Measurements from ENCODE around the gene DBH.
A peak's percentile ranks its signal among the peaks of the same experiment; 100 is the strongest.

DBH gene

DNA sequence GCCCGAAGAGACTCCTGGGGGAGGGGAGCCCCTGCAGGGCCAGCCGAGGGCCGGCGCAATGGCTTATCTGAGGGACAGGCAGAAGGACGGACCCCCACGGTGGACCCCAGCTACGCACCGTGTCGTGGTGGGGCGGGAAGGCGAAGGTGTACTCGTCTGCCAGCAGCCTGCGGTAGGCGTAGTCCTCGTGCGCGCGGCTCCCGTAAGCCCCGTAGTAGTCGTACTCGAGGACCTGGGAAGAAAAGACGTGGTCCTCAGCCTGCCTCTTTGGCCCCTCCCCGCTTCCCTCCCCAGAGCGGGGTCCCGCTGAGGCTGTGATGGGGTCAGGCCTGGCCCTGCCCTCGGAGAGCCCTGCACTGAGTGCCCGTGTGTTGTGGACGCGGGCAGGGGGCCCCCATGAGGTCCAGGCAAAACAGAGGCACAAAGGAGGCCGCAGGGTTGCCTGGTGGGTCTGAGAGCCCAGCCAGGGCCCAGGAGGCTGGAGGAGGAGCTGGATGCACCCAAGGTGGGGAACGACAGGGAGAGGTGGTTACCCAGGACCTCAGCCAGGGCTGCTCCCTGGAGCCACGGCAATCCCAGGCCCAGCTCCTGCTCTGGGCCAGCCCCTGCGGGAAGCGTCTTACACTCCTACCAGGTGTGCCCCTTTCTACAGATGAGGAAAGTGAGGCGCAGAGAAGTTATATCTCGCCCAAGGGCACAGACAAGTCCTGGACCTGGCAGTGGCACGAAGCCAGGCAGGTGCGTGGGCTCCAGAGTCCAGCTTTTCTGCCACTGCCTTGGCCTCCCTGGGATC is 66.8 kb downstream of the DBH start:
- H3K27me3 ChIP-seq (ENCODE audit: control insufficient read depth in 3 of 3, insufficient read depth in 3 of 3, low read depth in 1 of 3, low read length in 3 of 3) = no peaks in the 10 kb centered on the region
- peak overlapping the region; percentile 40 for H2BK15ac ChIP-seq (ENCODE audit: low read length)
- H3K36me3 ChIP-seq (replicated peaks in 1 of 2; ENCODE audit: control insufficient read depth in 2 of 2, insufficient read depth in 2 of 2, low read length in 2 of 2) = no peaks in the 10 kb centered on the region
- peak overlapping the region; percentile 100 for H4K8ac ChIP-seq (ENCODE audit: low read depth, low read length)
- peaks cover 2% of the 10 kb centered on the region for H3K79me1 ChIP-seq (ENCODE audit: low read depth, low read length)
- peak overlapping the region; percentile 84 for H2BK120ac ChIP-seq (ENCODE audit: low read depth, low read length)
- H3K4me2 ChIP-seq (ENCODE audit: insufficient read depth, low read length, poor library complexity, severe bottlenecking) = peak overlapping the region; percentile 14
- H3K23ac ChIP-seq (ENCODE audit: low read depth, low read length, poor library complexity) = peak overlapping the region; percentile 82
- H3K4ac ChIP-seq (ENCODE audit: low read length) = peak overlapping the region; percentile 86
- peak overlapping the region; percentile 79 for H2BK12ac ChIP-seq (ENCODE audit: low read length)
- H3K18ac ChIP-seq (ENCODE audit: low read length) = peak overlapping the region; percentile 93
- no peak overlapping the region for H3K27ac ChIP-seq (replicated peaks; ENCODE audit: low read length)
- H3K4me3 ChIP-seq (ENCODE audit: low read length in 2 of 2) = no peak overlapping the region
- peaks cover 5 to 14% of the 10 kb centered on the region in 2 donors for H3K4me1 ChIP-seq (ENCODE audit: control insufficient read depth in 2 of 2, insufficient read depth in 1 of 2, low read depth in 1 of 2, low read length in 2 of 2)
- no peaks in the 10 kb centered on the region for H3K9me3 ChIP-seq (replicated peaks in 1 of 2; ENCODE audit: control insufficient read depth in 2 of 2, insufficient read depth in 1 of 2, low read depth in 1 of 2, low read length in 2 of 2)
- peak overlapping the region; percentile 50 for H3K9ac ChIP-seq (ENCODE audit: low read depth, low read length, poor library complexity)
- no peak overlapping the region for H4K91ac ChIP-seq (ENCODE audit: low read depth, low read length, poor library complexity)
- peak overlapping the region; percentile 79 for H2BK5ac ChIP-seq (ENCODE audit: low read length)
- no CpG with 5 or more reads among the region's 39 CpGs for WGBS, 2 donors (ENCODE audit: extremely low coverage in 2 of 2, insufficient read length in 2 of 2, insufficient replicate concordance in 1 of 2)
- no peak for DNase-seq (ENCODE audit: low spot score)
- H2AK5ac ChIP-seq (ENCODE audit: low read depth, low read length) = peak overlapping the region; percentile 88
- peak overlapping the region; percentile 75 for H3K14ac ChIP-seq (ENCODE audit: low read length)
- peak overlapping the region; percentile 45 for H2AFZ ChIP-seq (ENCODE audit: low read length)

DNA sequence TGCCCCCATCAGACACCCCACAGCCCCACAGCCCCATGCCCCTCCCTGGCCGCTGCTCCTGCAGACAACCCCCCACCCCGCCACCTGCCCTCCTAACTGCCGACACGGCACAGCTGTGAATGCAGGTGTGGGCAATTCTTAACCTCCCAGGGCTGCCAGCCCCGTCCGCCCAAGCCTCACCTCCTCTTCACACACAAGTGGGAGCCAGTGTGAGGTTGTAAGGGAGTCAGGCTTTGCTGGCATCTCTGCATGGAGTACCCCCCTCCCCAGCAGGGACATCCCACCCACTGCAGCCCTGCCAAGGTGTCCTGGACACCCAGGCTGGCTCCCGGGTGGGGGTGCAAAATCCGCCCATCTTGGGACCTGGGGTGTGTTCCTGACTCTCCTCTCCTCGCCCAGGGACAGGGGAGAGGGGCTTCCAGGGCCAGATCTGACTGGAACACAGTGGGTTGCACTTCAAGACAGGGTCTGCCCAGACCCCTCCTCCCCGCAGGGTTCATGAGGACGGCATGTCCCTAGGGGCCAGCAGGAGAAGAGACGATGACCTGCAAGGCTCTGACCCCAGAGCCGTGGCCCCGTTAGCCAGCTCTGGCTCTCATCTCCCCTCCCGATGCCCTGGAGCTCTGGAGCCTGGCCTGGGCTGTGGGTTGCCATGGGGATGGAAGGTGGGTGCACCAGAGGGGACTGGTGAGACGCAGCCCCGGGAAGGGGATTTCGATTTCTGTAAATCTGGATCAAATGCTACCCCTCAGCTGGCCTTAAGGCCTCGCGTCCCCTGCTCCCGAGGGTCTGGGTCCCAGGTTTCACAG is 67.6 kb downstream of the DBH start:
- Histone ChIP-seq H3K18ac (ENCODE audit: low read length) (peak overlapping the region; percentile 67), H2BK12ac (ENCODE audit: low read length) (peak overlapping the region; percentile 44), H3K36me3 (replicated peaks in 1 of 2; ENCODE audit: control insufficient read depth in 2 of 2, insufficient read depth in 2 of 2, low read length in 2 of 2) (no peaks in the 10 kb centered on the region), H3K4ac (ENCODE audit: low read length) (no peak overlapping the region), H3K27me3 (ENCODE audit: control insufficient read depth in 3 of 3, insufficient read depth in 3 of 3, low read depth in 1 of 3, low read length in 3 of 3) (no peaks in the 10 kb centered on the region), H3K79me1 (ENCODE audit: low read depth, low read length) (peaks cover 2% of the 10 kb centered on the region), H3K4me2 (ENCODE audit: insufficient read depth, low read length, poor library complexity, severe bottlenecking) (no peak overlapping the region), H2BK5ac (ENCODE audit: low read length) (peak overlapping the region; percentile 46), H3K4me1 (ENCODE audit: control insufficient read depth in 2 of 2, insufficient read depth in 1 of 2, low read depth in 1 of 2, low read length in 2 of 2) (peaks cover 5 to 14% of the 10 kb centered on the region in 2 donors), H2BK120ac (ENCODE audit: low read depth, low read length) (no peak overlapping the region), H3K27ac (replicated peaks; ENCODE audit: low read length) (no peak overlapping the region), H2AK5ac (ENCODE audit: low read depth, low read length) (peak overlapping the region; percentile 83), H4K8ac (ENCODE audit: low read depth, low read length) (no peak overlapping the region), H3K14ac (ENCODE audit: low read length) (no peak overlapping the region), H3K4me3 (ENCODE audit: low read length in 2 of 2) (no peak overlapping the region), H3K23ac (ENCODE audit: low read depth, low read length, poor library complexity) (no peak overlapping the region), H3K9me3 (replicated peaks in 1 of 2; ENCODE audit: control insufficient read depth in 2 of 2, insufficient read depth in 1 of 2, low read depth in 1 of 2, low read length in 2 of 2) (no peaks in the 10 kb centered on the region), H2AFZ (ENCODE audit: low read length) (no peak overlapping the region), H3K9ac (ENCODE audit: low read depth, low read length, poor library complexity) (no peak overlapping the region), H4K91ac (ENCODE audit: low read depth, low read length, poor library complexity) (no peak overlapping the region), H2BK15ac (ENCODE audit: low read length) (peak overlapping the region; percentile 40)
- no peak for DNase-seq (ENCODE audit: low spot score)
- WGBS, 2 donors (ENCODE audit: extremely low coverage in 2 of 2, insufficient read length in 2 of 2, insufficient replicate concordance in 1 of 2) = no CpG with 5 or more reads among the region's 21 CpGs

DNA sequence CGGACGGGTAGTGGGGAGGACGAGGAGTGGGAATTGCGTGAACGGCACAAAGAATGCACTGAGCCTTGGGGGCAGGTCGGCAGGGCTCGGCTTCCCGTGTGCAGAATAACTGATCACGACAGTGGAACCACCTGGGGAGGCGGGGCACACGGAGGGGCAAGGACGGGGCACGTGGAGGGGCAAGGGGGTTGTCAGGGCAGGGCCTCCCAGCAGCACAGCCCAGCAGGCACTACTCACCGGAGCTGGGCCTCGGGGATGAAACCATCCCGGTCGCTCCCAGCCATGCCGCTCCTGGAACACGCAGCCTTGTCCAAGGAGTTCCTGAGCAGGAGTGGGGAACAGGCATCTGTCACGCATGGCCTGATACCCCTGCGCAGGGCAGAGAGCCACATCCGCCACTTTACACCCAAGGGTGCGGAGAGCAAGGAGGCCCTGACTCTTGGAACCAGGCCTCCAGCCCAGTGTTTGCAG is 68.6 kb downstream of the DBH start:
- H3K4ac ChIP-seq (ENCODE audit: low read length) = no peak overlapping the region
- peaks cover 8 to 14% of the 10 kb centered on the region in 2 donors for H3K4me1 ChIP-seq (ENCODE audit: control insufficient read depth in 2 of 2, insufficient read depth in 1 of 2, low read depth in 1 of 2, low read length in 2 of 2)
- H2AFZ ChIP-seq (ENCODE audit: low read length) = no peak overlapping the region
- H2BK5ac ChIP-seq (ENCODE audit: low read length) = no peak overlapping the region
- H4K8ac ChIP-seq (ENCODE audit: low read depth, low read length) = no peak overlapping the region
- no peak for DNase-seq (ENCODE audit: low spot score)
- H2AK5ac ChIP-seq (ENCODE audit: low read depth, low read length) = peak overlapping the region; percentile 60
- H3K14ac ChIP-seq (ENCODE audit: low read length) = no peak overlapping the region
- no peak overlapping the region for H2BK12ac ChIP-seq (ENCODE audit: low read length)
- H3K4me3 ChIP-seq (ENCODE audit: low read length in 2 of 2) = no peak overlapping the region
- no peaks in the 10 kb centered on the region for H3K27me3 ChIP-seq (ENCODE audit: control insufficient read depth in 3 of 3, insufficient read depth in 3 of 3, low read depth in 1 of 3, low read length in 3 of 3)
- no peak overlapping the region for H2BK120ac ChIP-seq (ENCODE audit: low read depth, low read length)
- no peak overlapping the region for H2BK15ac ChIP-seq (ENCODE audit: low read length)
- peaks cover 2% of the 10 kb centered on the region for H3K79me1 ChIP-seq (ENCODE audit: low read depth, low read length)
- no peak overlapping the region for H4K91ac ChIP-seq (ENCODE audit: low read depth, low read length, poor library complexity)
- H3K18ac ChIP-seq (ENCODE audit: low read length) = peak overlapping the region; percentile 7
- H3K9me3 ChIP-seq (replicated peaks in 1 of 2; ENCODE audit: control insufficient read depth in 2 of 2, insufficient read depth in 1 of 2, low read depth in 1 of 2, low read length in 2 of 2) = no peaks in the 10 kb centered on the region
- WGBS, 2 donors (ENCODE audit: extremely low coverage in 2 of 2, insufficient read length in 2 of 2, insufficient replicate concordance in 1 of 2) = no CpG with 5 or more reads among the region's 23 CpGs
- H3K36me3 ChIP-seq (replicated peaks in 1 of 2; ENCODE audit: control insufficient read depth in 2 of 2, insufficient read depth in 2 of 2, low read length in 2 of 2) = no peaks in the 10 kb centered on the region
- no peak overlapping the region for H3K4me2 ChIP-seq (ENCODE audit: insufficient read depth, low read length, poor library complexity, severe bottlenecking)
- H3K9ac ChIP-seq (ENCODE audit: low read depth, low read length, poor library complexity) = no peak overlapping the region
- H3K27ac ChIP-seq (replicated peaks; ENCODE audit: low read length) = no peak overlapping the region
- peak overlapping the region; percentile 52 for H3K23ac ChIP-seq (ENCODE audit: low read depth, low read length, poor library complexity)

- no CpG with 5 or more reads among the region's 10 CpGs for WGBS, 2 donors (ENCODE audit: extremely low coverage in 2 of 2, insufficient read length in 2 of 2, insufficient replicate concordance in 1 of 2)
- Histone ChIP-seq H3K4ac (ENCODE audit: low read length) (no peak overlapping the region), H3K4me3 (ENCODE audit: low read length in 2 of 2) (no peak overlapping the region)
These were observed 69.4 kb downstream of the DBH start for GRCh38 chr9:133705576-133705975.

More at GRCh38 chr9:133705576-133705975, 69.4 kb downstream of the DBH start:
- Histone ChIP-seq H3K9me3 (replicated peaks in 1 of 2; ENCODE audit: control insufficient read depth in 2 of 2, insufficient read depth in 1 of 2, low read depth in 1 of 2, low read length in 2 of 2) (no peaks in the 10 kb centered on the region), H3K27ac (replicated peaks; ENCODE audit: low read length) (no peak overlapping the region), H3K4me1 (ENCODE audit: control insufficient read depth in 2 of 2, insufficient read depth in 1 of 2, low read depth in 1 of 2, low read length in 2 of 2) (peaks cover 8 to 14% of the 10 kb centered on the region in 2 donors), H2BK120ac (ENCODE audit: low read depth, low read length) (no peak overlapping the region), H4K91ac (ENCODE audit: low read depth, low read length, poor library complexity) (no peak overlapping the region), H2AK5ac (ENCODE audit: low read depth, low read length) (no peak overlapping the region), H3K4me2 (ENCODE audit: insufficient read depth, low read length, poor library complexity, severe bottlenecking) (no peak overlapping the region), H3K9ac (ENCODE audit: low read depth, low read length, poor library complexity) (no peak overlapping the region), H2AFZ (ENCODE audit: low read length) (no peak overlapping the region), H3K23ac (ENCODE audit: low read depth, low read length, poor library complexity) (no peak overlapping the region), H2BK15ac (ENCODE audit: low read length) (no peak overlapping the region), H2BK5ac (ENCODE audit: low read length) (no peak overlapping the region), H3K18ac (ENCODE audit: low read length) (no peak overlapping the region), H3K36me3 (replicated peaks in 1 of 2; ENCODE audit: control insufficient read depth in 2 of 2, insufficient read depth in 2 of 2, low read length in 2 of 2) (no peaks in the 10 kb centered on the region), H2BK12ac (ENCODE audit: low read length) (no peak overlapping the region), H3K79me1 (ENCODE audit: low read depth, low read length) (peaks cover 2% of the 10 kb centered on the region), H3K27me3 (ENCODE audit: control insufficient read depth in 3 of 3, insufficient read depth in 3 of 3, low read depth in 1 of 3, low read length in 3 of 3) (no peaks in the 10 kb centered on the region), H3K14ac (ENCODE audit: low read length) (no peak overlapping the region), H4K8ac (ENCODE audit: low read depth, low read length) (no peak overlapping the region)
- no peak for DNase-seq (ENCODE audit: low spot score)

Data from neuronal stem cell (in vitro differentiated cells).